NB4 (cell line): ENCODE data around the gene POU2F1.

ENCODE experiments used
- POLR2A ChIP-seq: IDR thresholded peaks from 2 replicates; pipeline ENCODE4 v1.6.1; 2011; ENCODE audit warnings: mild to moderate bottlenecking; ENCODE audit not compliant: insufficient read length; ENCODE audit errors: extremely low read depth
- TF ChIP-seq, protein P1 (sequence below): IDR thresholded peaks from one replicate; pipeline ENCODE4 v1.5.1; 2012; ENCODE audit warnings: low read depth, low read length
- TF ChIP-seq, protein P2 (sequence below): IDR thresholded peaks from 2 replicates; pipeline ENCODE4 v1.6.1; 2011; ENCODE audit warnings: low read depth, low read length

DNA sequence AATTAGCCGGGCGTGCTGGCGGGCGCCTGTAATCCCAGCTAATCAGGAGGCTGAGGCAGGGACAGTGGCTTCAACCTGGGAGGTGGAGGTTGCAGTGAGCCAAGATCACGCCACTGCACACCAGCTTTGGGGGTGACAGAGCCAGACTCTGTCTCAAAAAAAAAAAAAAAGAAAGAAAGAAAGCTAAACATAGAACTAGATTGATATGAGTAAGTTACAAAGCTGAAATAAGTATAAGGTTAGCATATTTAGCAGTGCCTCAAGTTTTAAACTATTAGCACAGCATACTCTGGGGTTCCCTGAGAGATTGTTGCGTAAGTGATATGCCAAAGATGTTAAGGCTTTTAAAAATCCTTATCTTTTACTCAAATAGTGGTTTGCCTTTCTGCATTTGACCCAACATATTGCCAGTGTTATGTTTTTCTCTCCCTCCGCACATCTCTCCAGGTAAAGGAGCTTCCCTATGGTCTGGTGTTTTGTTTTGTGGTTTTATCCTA lies 171.6 kb downstream of the POU2F1 start:
- TF ChIP-seq, protein P1, sequence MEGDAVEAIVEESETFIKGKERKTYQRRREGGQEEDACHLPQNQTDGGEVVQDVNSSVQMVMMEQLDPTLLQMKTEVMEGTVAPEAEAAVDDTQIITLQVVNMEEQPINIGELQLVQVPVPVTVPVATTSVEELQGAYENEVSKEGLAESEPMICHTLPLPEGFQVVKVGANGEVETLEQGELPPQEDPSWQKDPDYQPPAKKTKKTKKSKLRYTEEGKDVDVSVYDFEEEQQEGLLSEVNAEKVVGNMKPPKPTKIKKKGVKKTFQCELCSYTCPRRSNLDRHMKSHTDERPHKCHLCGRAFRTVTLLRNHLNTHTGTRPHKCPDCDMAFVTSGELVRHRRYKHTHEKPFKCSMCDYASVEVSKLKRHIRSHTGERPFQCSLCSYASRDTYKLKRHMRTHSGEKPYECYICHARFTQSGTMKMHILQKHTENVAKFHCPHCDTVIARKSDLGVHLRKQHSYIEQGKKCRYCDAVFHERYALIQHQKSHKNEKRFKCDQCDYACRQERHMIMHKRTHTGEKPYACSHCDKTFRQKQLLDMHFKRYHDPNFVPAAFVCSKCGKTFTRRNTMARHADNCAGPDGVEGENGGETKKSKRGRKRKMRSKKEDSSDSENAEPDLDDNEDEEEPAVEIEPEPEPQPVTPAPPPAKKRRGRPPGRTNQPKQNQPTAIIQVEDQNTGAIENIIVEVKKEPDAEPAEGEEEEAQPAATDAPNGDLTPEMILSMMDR, result no peak
- TF ChIP-seq POLR2A, result no peak
- TF ChIP-seq, protein P2, sequence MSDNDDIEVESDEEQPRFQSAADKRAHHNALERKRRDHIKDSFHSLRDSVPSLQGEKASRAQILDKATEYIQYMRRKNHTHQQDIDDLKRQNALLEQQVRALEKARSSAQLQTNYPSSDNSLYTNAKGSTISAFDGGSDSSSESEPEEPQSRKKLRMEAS, result no peak
